ENCODE measurements around the gene OSBPL5. TPM values are rescaled to one million over a fixed set of nuclear protein-coding genes. Genes with fewer than 3 reads are reported as not detected.

The OSBPL5 gene
- total RNA-seq, 1 donor from 2014 or later: 3.6 TPM

GRCh38 chr11:3137486-3138177 lies 27.5 kb downstream of the OSBPL5 start:
- DNase-seq (ENCODE audit: low spot score) (no peak), ATAC-seq (no peak)

DNA sequence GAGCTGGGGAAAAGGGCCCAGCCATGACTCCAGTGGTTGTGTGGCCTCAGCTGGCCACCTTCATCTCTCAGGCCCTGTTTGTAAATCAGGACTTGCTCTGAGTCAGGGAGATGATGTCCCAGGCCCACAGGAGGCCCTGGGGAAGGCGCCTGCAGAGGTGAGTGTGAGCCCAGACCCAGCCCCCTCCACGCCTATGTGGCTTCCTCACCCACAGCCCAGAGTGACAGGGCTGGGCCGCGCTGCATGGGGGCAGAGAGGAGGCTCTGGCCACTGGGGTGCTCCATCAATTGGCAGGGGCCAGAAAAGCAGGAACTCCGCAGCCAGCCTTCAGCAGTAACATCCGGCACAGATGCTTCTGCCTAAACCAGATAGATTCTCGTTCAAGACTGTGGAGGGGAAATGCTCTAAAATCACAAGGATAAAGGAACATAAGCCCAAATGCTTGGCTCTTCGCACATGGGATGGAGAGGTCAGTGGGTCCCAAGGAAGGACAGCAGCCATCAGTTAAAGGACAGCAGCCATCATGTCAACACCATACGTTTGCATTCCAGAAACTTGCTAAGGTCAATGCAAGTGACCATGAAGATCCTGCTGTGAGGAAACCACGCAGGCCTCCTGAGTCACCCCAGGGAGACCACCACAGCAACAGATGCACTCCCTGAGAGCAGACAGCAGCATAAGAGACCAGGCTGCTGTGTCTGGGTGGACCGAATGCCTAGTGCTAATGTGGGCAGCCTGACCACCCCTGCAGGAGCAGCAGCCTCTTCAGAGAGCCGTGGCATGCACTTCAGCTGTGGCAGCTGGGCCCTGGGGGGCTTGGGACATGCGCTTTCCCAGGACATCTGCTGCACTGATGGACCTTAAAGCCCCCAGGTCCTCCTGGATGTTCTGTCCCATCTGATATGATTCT lies 28.3 kb downstream of the OSBPL5 start:
- DNase-seq (ENCODE audit: low spot score): no peak
- ATAC-seq: no peak

- ATAC-seq (no peak), DNase-seq (ENCODE audit: low spot score) (no peak)
Measured at GRCh38 chr11:3135481-3136440, 29.3 kb downstream of the OSBPL5 start.

DNA sequence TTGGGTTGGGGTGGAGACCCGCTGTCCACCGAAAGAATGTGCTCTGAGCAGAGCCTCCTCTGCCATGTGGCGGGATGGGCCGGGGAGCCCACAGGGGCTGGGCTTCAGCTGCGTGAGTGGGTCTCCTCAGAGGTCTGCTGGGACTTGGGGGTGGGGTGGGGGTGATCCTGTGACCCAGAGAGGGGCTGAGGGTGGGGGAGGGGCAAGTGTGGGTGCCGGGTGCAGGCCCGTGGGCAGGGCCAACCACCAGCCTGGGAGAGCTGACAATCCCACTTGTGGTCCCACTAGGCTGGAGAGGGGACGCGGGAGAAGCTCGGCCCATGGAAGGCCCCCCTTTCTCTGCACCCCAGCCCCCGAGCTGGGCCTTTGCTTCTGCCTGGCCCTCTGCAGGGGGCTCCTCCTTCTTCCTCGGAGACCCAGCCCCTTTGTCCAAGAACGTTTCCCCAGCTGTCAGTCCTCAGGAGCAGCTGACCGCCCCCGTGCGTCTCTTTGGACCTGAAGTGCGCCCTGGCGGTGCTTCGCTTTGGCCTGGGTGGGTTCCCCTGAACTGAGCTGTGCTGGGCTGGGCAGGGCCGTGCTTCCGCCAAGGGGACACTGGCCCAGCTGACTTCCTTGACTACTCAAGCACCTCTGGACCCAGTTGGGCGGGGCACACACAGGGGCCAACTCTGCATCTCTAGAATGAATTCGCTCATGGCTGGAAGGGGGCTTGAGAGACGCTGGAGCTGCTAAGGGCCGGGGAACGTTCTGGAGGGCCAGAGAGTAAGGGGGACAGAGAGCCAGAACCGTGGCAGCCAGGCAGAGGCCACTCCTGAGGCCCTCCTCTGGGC lies 30.2 kb downstream of the OSBPL5 start:
- no peak for DNase-seq (ENCODE audit: low spot score)
- ATAC-seq: no peak

GRCh38 chr11:3134218-3134621 lies 30.9 kb downstream of the OSBPL5 start:
- ATAC-seq (no peak), DNase-seq (ENCODE audit: low spot score) (no peak)

GRCh38 chr11:3133261-3134217 lies 31.6 kb downstream of the OSBPL5 start:
- no peak for DNase-seq (ENCODE audit: low spot score)
- no peak for ATAC-seq

DNA sequence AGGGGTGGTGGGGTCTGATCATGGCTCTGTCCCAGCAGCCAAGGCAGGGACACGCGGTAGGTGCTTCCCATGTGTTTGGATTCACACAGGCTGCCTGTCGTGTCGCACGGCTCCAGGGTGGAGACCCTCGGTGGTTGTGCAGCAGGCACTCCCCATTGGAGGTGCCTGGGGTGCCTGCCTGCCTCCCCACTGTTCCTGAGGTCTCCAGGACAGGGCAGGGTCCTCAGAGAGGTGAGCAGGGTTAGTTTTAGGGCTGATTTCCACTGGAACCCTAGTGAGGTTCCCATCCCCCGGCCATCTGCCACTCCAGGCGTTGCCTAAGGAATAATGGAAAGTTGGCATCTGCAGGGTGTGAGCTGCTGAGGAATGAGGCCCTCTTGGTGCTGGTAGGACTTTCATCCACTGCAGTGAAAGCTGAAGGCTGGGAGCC lies 32.3 kb downstream of the OSBPL5 start:
- no peak for ATAC-seq

DNA sequence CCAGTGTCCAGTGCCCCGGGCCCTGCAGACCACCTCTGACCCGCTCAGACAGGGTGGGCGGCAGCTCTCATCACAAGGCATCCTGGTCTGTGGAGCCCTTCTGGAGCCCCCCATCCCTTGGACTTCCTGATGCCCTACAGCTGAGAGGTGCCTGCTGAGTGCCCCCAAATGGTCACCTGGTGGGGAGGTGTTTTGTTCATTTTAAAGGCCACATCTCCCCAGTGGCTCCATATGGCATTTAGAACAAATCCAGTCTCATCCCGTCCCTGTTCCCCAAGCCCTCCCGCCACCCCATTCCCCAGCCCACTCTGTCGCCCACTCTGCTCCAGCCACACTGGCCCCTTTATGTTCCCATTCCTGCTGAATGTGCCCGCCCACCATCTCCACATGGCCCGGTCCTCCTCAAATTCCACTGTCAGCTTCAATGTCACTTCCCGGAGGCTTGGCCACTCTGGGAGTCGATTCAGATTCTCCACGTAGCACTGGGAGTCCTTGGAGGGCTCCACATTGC lies 32.8 kb downstream of the OSBPL5 start:
- no peak for DNase-seq (ENCODE audit: low spot score)
- no peak for ATAC-seq

More for the DNA sequence above, 32.3 kb downstream of the OSBPL5 start:
- DNase-seq (ENCODE audit: low spot score): no peak

DNA sequence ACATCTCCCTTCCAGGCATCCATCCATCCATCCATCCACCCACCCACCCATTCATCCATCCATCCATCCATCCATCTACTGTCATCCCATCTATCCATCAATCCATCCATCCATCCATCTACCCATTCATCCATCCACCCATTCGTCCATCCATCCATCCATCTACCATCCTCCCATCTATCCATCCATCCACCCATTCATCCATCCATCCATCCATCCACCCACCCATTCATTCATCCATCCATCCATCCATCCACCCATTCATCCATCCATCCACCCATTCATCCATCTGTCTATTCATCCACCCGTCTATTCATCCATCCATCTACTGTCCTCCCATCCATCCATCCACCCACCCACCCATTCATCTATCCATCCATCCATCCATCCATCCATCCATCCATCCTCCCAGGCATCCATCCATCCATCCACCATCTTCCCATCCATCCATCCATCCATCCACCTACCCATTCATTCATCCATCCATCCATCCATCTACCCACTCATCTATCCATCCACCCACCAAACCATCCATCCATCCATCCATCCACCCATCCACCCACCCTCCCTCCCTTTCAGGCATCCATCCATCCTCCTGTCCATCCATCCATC lies 33.7 kb downstream of the OSBPL5 start:
- no peak for ATAC-seq
- no peak for DNase-seq (ENCODE audit: low spot score)

GRCh38 chr11:3130269-3131071 lies 34.6 kb downstream of the OSBPL5 start:
- DNase-seq (ENCODE audit: low spot score) (no peak), ATAC-seq (peak; percentile 34)

DNA sequence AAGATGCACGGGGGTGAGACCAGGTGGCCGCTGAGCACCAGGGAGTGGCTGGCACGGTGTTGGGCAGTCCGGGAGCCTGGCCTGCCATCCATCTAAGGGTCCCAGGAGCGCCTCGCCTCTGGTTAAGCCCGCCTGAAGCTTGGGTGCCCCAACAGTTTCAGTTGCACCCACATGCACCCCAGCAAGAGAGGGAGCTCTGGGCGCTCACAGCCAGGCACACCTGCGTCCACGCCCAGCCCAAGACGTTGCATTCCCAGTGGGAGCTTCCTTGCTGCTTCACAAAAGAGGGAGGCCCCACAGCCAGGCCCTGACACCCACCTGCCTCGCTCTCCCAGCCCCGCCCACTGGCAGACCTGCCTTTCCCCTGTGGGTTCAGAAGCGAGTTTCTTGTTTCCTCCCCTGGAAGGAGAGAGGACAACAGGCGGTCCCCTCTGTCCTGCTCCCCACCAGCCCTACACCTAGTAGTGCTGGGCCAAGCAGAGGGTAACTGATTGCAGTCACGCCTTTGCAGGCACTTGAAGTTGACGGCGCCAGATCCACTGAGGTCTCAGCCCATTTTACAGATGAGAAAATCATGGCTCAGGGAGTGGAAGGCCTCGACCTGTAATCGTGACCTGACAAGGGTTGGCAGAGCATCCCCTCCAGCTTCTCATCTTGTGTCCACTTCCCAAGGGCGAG lies 35.4 kb downstream of the OSBPL5 start:
- no peak for DNase-seq (ENCODE audit: low spot score)
- no peak for ATAC-seq

DNA sequence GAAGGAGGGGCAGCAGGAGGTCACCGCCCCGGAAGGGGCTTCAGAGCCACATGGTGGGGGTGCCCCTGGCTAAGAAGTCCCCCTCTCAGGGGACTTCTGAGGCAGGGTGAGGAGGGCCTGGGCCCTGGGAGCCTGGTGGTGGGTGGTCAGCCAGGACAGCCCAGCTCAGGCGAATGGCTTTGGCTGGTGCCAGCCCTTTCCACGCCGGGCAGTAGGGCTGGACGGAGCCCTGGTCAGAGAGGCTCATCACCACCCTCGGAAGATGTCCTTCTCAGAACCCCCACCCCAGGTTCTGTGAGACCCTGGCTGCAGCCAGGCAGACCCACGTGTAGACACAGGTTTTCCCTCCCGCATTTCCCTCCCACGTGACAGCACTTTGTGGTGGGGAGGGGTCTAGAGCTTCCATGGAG lies 35.9 kb downstream of the OSBPL5 start:
- DNase-seq (ENCODE audit: low spot score) (no peak), ATAC-seq (no peak)

DNA sequence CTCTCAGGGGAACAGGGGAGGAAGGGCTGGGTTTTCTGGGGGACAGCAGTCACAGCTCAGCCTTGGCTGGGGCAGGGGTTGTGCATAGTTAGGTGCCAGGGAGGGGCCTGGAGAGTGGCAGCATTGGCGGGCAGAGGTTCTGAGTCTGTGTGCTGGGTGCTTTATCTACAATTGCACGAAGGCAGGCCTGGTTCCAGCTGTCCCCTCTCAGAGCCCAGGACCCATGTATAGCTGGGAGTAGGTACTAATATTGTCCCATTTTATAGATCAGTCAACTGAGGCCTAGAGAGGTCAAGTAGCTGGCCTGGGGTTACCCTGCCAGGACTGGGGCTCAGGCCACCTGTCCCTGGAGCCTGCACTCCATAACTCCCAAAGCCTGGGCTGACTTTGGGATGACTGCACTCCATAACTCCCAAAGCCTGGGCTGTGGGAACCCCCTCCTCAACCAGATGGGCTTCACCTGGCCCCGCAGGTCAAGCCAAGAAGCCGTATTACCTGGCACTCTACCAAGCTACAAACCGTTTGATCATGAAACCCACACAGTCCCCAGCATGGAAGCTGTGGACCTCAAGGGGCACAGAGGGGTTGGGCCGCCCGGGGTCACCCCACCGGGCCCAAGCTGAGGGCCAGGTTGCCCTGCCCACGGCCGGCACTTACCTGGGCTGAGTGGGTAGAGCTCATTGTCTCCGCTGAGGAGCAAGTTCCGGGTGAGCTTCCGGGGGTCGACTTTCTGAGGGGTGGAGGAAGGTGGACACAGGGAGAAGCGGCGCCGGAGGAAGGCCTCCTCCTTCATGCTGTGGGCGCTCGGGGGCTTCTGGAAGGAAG lies 36.5 kb downstream of the OSBPL5 start:
- DNase-seq (ENCODE audit: low spot score) (no peak), ATAC-seq (no peak)

GRCh38 chr11:3127706-3128355 lies 37.3 kb downstream of the OSBPL5 start:
- DNase-seq (ENCODE audit: low spot score): no peak

GRCh38 chr11:3126901-3127691 lies 38.0 kb downstream of the OSBPL5 start:
- ATAC-seq (no peak), DNase-seq (ENCODE audit: low spot score) (no peak)

More at GRCh38 chr11:3127706-3128355, 37.3 kb downstream of the OSBPL5 start:
- no peak for ATAC-seq
